IPS-15b (cell line): ENCODE data around the gene CDH23.

Experiments
- H3K27me3 ChIP-seq: one replicate; pipeline ENCODE4 v1.6.1; 2013; ENCODE audit warnings: low read length; ENCODE audit not compliant: control insufficient read depth, insufficient read depth
- H3K36me3 ChIP-seq: one replicate; pipeline ENCODE4 v1.6.1; 2013; ENCODE audit warnings: low read length; ENCODE audit not compliant: control insufficient read depth, insufficient read depth
- H3K4me1 ChIP-seq: one replicate; pipeline ENCODE4 v1.6.1; 2013; ENCODE audit warnings: mild to moderate bottlenecking, low read length; ENCODE audit not compliant: control insufficient read depth, insufficient read depth
- H3K4me3 ChIP-seq: one replicate; pipeline ENCODE4 v1.5.1; 2013; ENCODE audit warnings: low read depth, low read length
- H3K9ac ChIP-seq: one replicate; pipeline ENCODE4 v1.6.1; 2013; ENCODE audit warnings: low read depth, mild to moderate bottlenecking, low read length
- H3K9me3 ChIP-seq: one replicate; pipeline ENCODE4 v1.6.1; 2013; ENCODE audit warnings: mild to moderate bottlenecking, low read length; ENCODE audit not compliant: control insufficient read depth, insufficient read depth

CDH23 gene

DNA sequence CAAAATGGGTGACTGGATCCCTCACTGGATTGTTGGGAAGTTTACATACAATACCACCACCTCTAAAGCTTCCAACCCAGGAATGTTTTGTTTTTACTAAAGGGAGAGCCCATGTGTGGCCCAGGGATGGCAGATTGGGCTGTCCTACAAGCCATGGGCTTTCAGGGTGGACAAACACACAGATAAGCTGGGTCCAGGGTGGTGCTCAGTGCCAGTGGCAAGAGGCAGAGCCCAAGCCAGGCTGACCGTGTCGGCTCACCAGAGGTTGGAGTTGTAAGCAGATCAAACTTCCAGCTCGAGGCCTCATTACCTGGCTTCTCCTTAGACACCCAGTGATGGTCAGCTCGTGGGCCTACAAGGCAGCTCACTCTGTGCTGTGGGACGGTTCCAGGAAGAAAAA, 52.3 kb downstream of the CDH23 start:
- H3K9me3 ChIP-seq: no peaks in the 10 kb centered on the region
- H3K4me3 ChIP-seq: no peak overlapping the region
- H3K36me3 ChIP-seq: no peaks in the 10 kb centered on the region
- no peak overlapping the region for H3K9ac ChIP-seq
- H3K27me3 ChIP-seq: no peaks in the 10 kb centered on the region
- no peaks in the 10 kb centered on the region for H3K4me1 ChIP-seq

DNA sequence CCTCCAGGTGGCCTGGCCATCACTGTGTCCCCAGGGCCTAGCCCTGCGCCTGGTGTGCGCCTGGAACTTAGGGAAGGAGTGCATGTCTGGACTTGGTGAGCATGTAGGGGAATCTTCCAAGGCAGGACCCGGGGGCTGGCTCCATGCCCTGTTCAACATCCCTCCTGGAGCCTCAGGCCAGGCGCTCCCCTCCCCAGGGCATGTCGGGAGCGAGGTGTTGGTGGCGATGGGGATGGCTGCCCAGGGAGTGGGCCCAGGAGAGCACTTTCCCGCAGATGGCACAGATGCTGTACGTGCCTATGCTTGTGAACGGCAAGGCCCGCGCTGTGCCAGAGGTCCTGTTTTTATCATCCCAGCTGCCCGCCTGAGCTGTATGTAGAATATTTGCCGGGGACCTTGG, 55.0 kb downstream of the CDH23 start:
- no peaks in the 10 kb centered on the region for H3K36me3 ChIP-seq
- no peaks in the 10 kb centered on the region for H3K9me3 ChIP-seq
- no peaks in the 10 kb centered on the region for H3K4me1 ChIP-seq
- H3K9ac ChIP-seq: no peak overlapping the region
- H3K27me3 ChIP-seq: no peaks in the 10 kb centered on the region
- no peak overlapping the region for H3K4me3 ChIP-seq

DNA sequence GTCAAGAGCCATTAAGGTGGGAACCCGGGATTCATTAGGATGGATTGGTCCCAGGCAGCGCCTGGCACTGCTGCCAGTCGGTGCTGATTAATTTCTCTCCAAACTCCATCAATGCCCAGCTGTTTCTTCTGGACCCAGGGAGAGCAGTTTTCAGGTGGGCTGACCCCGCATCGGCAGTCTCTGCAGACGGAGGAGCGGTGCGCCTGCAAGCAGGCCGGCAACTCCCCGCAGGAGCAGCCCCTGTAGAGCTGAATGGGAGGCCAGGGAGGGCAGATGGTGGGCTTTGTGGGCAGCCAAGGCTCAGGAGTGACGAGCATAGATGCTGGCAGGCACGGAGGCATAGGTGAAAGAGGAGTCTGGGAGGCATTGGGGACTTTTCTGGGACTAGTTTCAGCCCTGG, 56.5 kb downstream of the CDH23 start:
- Histone ChIP-seq H3K9me3 (no peaks in the 10 kb centered on the region), H3K36me3 (no peaks in the 10 kb centered on the region), H3K27me3 (no peaks in the 10 kb centered on the region), H3K9ac (no peak overlapping the region), H3K4me1 (no peaks in the 10 kb centered on the region), H3K4me3 (no peak overlapping the region)

DNA sequence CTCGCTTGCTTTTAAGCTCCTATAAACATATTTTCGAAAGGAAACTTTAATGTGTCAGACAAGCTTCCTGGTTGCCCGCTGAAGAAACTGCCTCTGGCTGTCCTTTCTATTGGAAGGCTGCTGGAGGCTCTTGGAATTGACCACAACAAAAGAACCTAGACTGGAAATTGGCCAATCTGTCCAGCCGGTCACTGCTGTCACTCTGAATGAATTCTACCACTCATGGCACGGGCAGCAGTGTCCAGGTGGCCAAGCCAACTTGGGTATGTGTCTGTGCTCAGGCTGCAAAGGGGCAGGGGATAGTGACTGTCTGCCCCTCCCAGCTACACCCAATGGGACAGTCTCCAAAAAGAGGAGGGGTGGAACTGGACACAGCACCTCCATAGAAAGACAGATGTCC, 57.6 kb downstream of the CDH23 start:
- Histone ChIP-seq H3K9ac (no peak overlapping the region), H3K4me1 (no peaks in the 10 kb centered on the region), H3K36me3 (no peaks in the 10 kb centered on the region), H3K9me3 (no peaks in the 10 kb centered on the region), H3K4me3 (no peak overlapping the region), H3K27me3 (no peaks in the 10 kb centered on the region)

DNA sequence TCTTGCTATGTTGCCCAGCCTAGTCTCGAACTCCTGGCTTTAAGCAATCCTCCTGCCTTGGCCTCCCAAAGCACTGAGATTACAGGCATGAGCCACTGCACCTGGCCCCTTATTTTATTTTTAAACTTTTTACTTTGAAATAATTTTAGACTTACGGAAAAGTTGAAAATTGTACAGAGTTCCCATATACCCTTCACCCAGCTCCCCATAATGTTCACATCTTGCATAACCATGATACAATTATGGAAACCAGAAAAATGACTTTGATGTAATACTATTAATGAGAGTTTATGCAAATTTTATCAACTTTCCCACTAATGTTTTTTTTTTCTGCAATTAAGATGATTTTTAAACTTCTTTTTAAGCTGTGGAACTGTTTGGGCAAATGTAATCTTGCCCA, 58.3 kb downstream of the CDH23 start:
- Histone ChIP-seq H3K4me1 (no peaks in the 10 kb centered on the region), H3K9ac (no peak overlapping the region), H3K9me3 (no peaks in the 10 kb centered on the region), H3K4me3 (no peak overlapping the region), H3K36me3 (no peaks in the 10 kb centered on the region), H3K27me3 (no peaks in the 10 kb centered on the region)

DNA sequence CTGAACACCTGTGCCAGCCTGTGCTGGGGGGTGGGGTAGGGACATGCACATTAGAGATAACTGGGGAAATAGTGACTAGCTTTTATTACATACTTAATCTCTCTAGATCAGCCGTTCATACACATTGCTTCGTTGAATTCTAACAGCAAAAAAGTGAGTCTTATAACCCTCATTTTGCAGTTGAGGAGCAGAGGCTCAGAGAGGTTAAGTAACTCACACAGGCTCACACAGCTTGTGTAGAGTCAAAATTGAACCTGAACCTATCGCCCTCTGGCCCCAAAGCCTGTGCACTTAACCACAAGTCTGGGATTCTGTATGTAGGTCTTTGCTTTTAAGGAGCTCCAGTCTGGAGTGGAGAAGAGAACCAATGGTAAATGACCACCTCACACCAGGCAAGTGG, 59.9 kb downstream of the CDH23 start:
- no peaks in the 10 kb centered on the region for H3K27me3 ChIP-seq
- H3K9me3 ChIP-seq: no peaks in the 10 kb centered on the region
- H3K4me3 ChIP-seq: no peak overlapping the region
- no peaks in the 10 kb centered on the region for H3K4me1 ChIP-seq
- no peak overlapping the region for H3K9ac ChIP-seq
- no peaks in the 10 kb centered on the region for H3K36me3 ChIP-seq

DNA sequence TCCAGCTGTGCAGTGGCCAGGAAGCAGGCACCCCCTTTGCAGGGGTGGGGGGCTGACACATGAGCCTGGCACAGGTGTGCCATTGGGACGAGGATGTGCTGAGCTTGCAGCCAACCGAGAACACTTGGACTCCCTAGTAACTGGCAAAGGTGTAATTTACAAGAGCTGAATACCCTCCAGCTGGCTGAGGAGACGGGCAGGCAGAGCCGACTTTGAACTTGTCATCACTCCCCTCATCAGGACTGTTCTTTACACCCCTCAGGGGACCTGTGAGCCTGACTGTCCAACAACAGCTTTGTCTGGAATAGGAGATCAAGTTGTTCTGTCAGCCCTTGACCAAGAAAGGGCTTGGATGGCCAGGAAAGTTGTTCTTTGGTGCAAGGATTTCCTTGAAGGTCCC, 61.2 kb downstream of the CDH23 start:
- Histone ChIP-seq H3K9me3 (no peaks in the 10 kb centered on the region), H3K27me3 (no peaks in the 10 kb centered on the region), H3K36me3 (no peaks in the 10 kb centered on the region), H3K4me3 (no peak overlapping the region), H3K4me1 (no peaks in the 10 kb centered on the region), H3K9ac (no peak overlapping the region)

DNA sequence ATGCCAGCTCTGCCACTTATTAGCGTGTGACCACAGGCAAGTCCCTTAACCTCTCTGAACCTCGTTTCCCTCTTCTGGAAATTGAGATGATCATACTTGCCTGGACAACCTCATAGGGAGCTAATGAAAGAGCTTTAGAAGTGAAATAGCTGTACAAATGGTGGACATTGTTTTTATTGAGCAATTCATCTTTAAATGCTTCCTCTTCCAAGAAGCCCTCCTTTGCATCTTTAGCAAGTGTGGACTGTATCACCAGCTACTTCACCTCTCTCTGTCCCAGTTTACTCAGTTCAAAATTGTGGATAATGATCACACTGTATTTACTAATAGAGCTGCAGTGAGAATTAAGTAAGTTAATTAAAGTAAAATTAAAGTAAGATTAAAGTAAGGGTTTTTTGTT, 61.7 kb downstream of the CDH23 start:
- H3K9me3 ChIP-seq: no peaks in the 10 kb centered on the region
- H3K4me3 ChIP-seq: no peak overlapping the region
- no peaks in the 10 kb centered on the region for H3K4me1 ChIP-seq
- H3K27me3 ChIP-seq: no peaks in the 10 kb centered on the region
- H3K9ac ChIP-seq: no peak overlapping the region
- H3K36me3 ChIP-seq: no peaks in the 10 kb centered on the region

DNA sequence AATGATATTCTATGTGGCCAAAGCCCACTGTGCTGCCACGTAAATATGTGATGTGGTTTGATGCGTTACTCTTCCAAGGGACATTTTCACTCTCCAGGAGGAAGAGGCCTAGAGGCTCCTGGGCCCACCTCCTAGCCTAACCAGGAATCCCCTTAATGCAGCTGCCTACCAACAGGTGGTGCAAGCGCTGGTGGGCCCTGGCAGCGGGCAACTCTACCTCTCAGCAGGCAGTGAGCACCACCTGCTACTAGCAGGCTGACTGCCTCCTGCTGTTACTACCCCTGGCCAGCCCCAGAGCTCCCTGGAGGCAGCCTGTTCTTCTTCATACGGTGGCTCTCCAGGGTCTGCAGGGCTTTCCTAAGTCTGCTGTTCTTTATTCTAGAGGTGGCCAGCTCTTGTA, 62.8 kb downstream of the CDH23 start:
- no peak overlapping the region for H3K9ac ChIP-seq
- H3K27me3 ChIP-seq: no peaks in the 10 kb centered on the region
- no peaks in the 10 kb centered on the region for H3K4me1 ChIP-seq
- no peaks in the 10 kb centered on the region for H3K9me3 ChIP-seq
- H3K36me3 ChIP-seq: no peaks in the 10 kb centered on the region
- no peak overlapping the region for H3K4me3 ChIP-seq

DNA sequence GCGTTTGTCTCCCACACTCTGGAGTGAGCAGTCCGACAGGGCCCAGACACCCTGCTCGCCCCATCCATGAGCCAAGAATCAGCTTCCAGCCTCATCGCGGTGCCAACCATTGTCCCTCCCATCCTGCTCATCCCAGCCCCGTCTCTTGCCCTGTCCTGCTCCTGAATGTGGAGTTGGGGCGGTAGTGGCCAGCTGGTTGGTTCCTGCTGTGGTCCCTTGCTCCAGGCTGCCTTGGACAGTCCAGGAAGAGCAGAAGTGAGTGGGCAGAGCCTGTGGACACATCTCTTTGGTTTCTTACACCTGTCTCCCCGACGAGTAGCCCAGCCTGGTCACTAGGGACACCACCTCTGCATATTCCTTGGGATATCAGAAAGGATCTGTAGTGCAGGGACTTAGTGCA, 63.9 kb downstream of the CDH23 start:
- Histone ChIP-seq H3K27me3 (no peaks in the 10 kb centered on the region), H3K9ac (no peak overlapping the region), H3K4me1 (no peaks in the 10 kb centered on the region), H3K4me3 (no peak overlapping the region), H3K36me3 (no peaks in the 10 kb centered on the region), H3K9me3 (no peaks in the 10 kb centered on the region)

DNA sequence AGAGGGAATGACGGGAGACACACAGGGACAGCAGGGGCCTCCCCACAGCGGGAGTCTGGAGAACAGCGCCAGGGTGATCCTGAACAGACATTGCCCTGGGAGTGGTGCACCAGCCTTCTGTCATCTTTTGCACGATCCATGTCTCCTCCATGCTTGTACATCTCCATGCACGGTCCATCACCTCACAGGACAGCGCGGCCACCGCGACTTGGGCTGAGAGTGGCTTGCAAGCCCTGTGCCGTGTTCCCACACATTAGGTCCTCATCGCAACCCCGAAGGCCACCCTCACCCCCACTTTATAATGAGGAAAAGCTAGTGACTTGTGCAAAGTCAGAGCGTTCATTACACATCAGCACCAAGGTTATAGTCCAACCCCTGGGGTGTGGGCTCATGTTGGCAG, 64.7 kb downstream of the CDH23 start:
- H3K9ac ChIP-seq: no peak overlapping the region
- no peaks in the 10 kb centered on the region for H3K36me3 ChIP-seq
- H3K9me3 ChIP-seq: no peaks in the 10 kb centered on the region
- no peaks in the 10 kb centered on the region for H3K27me3 ChIP-seq
- no peaks in the 10 kb centered on the region for H3K4me1 ChIP-seq
- no peak overlapping the region for H3K4me3 ChIP-seq

DNA sequence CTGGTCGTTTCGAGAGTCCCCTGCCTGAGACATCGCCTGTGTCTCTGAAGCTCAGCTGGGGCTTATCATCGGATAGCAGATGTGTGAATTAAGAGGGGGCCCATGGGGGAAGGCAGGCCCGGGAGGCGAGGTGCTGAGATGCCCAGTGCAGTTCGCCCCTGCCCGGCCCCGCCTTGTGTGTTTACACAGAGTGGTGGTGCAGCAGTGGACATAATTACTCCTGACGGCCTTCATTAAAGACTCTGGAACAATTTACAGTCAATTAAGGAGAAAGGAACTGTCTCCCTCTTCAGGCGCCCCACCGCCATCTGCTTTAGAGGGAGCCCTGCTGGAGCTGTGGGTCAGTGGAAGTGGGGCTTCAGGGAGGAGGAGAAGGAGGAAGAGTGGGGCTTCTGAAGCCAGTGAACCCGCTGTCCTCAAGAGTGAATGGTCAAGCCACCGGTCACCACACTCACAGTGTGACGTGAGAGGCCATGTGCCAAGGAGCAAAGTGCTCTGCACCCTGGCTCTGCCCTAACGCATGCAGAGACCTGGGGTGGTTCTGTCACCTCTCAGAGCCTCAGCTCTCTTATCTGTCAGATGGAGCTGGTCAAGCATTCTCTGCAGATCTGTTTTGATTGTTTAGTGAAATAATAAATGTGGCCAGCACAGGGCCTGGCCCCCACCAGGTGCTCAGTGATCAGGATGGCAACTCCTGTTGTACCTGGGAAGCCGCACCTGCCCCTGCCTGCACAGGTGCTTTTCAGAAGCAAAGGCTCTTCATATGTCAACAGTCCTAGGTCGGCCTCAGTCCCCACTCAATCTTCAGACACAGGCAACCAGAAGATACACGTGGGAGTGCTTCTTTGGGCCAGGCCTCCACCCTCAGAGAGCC, 65.6 kb downstream of the CDH23 start:
- Histone ChIP-seq H3K9ac (no peak overlapping the region), H3K4me1 (no peaks in the 10 kb centered on the region), H3K27me3 (no peaks in the 10 kb centered on the region), H3K4me3 (no peak overlapping the region), H3K36me3 (no peaks in the 10 kb centered on the region), H3K9me3 (no peaks in the 10 kb centered on the region)
